ENCODE data around the gene SERPINB1. TPM values are rescaled to one million over a fixed set of nuclear protein-coding genes. Genes with fewer than 3 reads are reported as not detected.
A peak's percentile ranks its signal among the peaks of the same experiment; 100 is the strongest.

SERPINB1 gene
- total and polyA plus RNA-seq, 2 experiments from 2014 or later = 5.6 to 6.5 TPM

DNA sequence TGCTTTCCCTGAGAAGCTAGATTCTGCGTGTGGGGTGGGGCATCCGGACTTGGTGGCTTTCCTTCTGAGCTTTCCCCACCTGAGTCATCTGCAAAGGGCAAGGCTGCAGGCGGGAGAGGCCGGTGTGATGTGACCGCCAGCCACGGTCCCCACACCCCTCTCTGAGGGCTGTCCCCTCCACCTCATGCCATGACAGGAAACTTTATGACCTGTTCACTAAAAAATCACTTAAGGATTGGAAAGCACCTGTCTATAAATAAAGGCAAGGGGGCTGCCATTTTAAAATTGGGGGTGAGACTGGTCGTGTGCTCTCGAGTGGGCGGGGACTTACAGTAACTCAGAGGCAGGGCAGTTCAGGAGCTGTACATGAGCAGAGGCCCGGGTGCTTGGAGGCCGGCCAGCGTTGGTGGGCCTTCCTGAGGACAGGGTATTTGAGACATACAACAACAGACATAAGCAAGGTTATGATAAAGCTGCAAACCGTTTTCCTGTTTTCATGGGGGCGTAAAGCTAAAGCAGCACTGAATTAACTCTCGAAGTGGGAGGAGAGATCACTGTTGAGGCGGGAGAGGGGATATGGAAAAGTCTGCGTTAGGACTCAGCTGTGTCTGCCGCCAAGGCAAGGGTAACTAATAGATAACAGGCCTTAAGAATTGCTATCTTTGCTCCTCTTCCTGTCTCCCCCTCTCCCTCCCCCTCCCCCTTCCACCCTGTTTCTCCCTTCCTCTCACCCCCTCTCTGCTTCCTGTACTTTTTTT, 16.1 kb upstream of the SERPINB1 start:
- DNase-seq (ENCODE audit: low spot score) = no peak
- H3F3A ChIP-seq (replicated peaks; ENCODE audit: low read depth) = peaks cover 12% of the 10 kb centered on the region; the same call in 1 of the 2 replicates
- H3K27ac Mint-ChIP-seq = no peak overlapping the region
- H3K9me2 ChIP-seq (ENCODE audit: insufficient read depth) = no peaks in the 10 kb centered on the region
- peaks cover 7% of the 10 kb centered on the region; the same call in 2 of the 3 replicates for H3K36me3 Mint-ChIP-seq (ENCODE audit: low read depth)
- no peaks in the 10 kb centered on the region for H4K20me1 ChIP-seq (replicated peaks; ENCODE audit: insufficient read depth)
- peaks cover 13% of the 10 kb centered on the region for H3K27me3 Mint-ChIP-seq (ENCODE audit: insufficient read depth, low read depth, poor library complexity)
- H3K4me3 Mint-ChIP-seq = no peak overlapping the region
- peaks cover 44% of the 10 kb centered on the region for H3K4me1 Mint-ChIP-seq
- 0 out of 2 replicates have a peak overlapping the region, but pooled peaks have one; percentile 23 for H3K4me2 ChIP-seq
- no peak for ATAC-seq
- H3K27ac ChIP-seq (ENCODE audit: low read depth) = no peak overlapping the region
- no peak overlapping the region; the same call in 1 of the 2 replicates for H2AFZ ChIP-seq
- H3K4me3 ChIP-seq = no peak overlapping the region
- no peaks in the 10 kb centered on the region for H3K27me3 ChIP-seq (ENCODE audit: insufficient read depth)
- no peak for TF ChIP-seq CTCF (conservative IDR thresholded peaks at IDR 0.05; ENCODE audit: low read depth in 2 of 2)
- no peak for TF ChIP-seq ZNF114 (CRISPR knock-in tag; IDR thresholded peaks at IDR 0.05)
- H3K4me1 ChIP-seq (ENCODE audit: insufficient read depth) = peaks cover 29% of the 10 kb centered on the region
- H3K79me2 ChIP-seq (replicated peaks; ENCODE audit: insufficient read depth) = no peaks in the 10 kb centered on the region
- no peaks in the 10 kb centered on the region for H3K36me3 ChIP-seq (ENCODE audit: insufficient read depth)
- H3K9me3 Mint-ChIP-seq = no peaks in the 10 kb centered on the region

DNA sequence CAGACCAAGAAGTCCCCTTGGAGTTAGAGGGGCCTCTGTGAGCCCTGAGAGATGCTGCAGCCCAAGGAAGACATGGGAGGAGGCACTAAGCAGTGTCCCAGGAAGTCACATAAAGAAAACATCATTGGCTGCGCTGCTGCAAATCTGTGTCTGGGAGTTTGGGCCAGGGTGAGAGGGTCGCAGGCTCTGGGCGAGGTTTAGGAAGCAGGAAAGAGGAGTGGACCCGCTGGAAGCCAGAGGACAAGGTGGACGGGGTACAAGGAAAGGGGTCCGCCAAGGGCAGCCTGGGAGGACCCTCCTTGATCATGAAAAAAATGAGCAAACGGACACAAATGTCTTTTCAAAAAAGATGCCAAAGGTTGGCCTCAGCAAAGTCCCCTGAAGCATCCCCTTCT, 15.5 kb upstream of the SERPINB1 start:
- DNase-seq (ENCODE audit: low spot score) (no peak), ATAC-seq (no peak)
- H3K27me3 ChIP-seq (ENCODE audit: insufficient read depth) = no peaks in the 10 kb centered on the region
- peaks cover 45% of the 10 kb centered on the region for H3K4me1 Mint-ChIP-seq
- no peaks in the 10 kb centered on the region for H3K9me3 Mint-ChIP-seq
- H4K20me1 ChIP-seq (replicated peaks; ENCODE audit: insufficient read depth) = no peaks in the 10 kb centered on the region
- TF ChIP-seq POLR2AphosphoS5 (IDR thresholded peaks at IDR 0.05; ENCODE audit: low read depth) (no peak), CTCF (conservative IDR thresholded peaks at IDR 0.05; ENCODE audit: low read depth in 2 of 2) (no peak)
- TF ChIP-seq, protein P1, sequence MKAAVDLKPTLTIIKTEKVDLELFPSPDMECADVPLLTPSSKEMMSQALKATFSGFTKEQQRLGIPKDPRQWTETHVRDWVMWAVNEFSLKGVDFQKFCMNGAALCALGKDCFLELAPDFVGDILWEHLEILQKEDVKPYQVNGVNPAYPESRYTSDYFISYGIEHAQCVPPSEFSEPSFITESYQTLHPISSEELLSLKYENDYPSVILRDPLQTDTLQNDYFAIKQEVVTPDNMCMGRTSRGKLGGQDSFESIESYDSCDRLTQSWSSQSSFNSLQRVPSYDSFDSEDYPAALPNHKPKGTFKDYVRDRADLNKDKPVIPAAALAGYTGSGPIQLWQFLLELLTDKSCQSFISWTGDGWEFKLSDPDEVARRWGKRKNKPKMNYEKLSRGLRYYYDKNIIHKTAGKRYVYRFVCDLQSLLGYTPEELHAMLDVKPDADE (IDR thresholded peaks at IDR 0.05) = no peak
- H3F3A ChIP-seq (replicated peaks; ENCODE audit: low read depth) = peaks cover 18% of the 10 kb centered on the region; the same call in 1 of the 2 replicates
- no peak overlapping the region for H3K27ac ChIP-seq (ENCODE audit: low read depth)
- peak overlapping the region; percentile 49; the same call in 1 of the 2 replicates for H3K27ac Mint-ChIP-seq
- H3K9me2 ChIP-seq (ENCODE audit: insufficient read depth) = no peaks in the 10 kb centered on the region
- H3K36me3 ChIP-seq (ENCODE audit: insufficient read depth) = no peaks in the 10 kb centered on the region
- no peaks in the 10 kb centered on the region for H3K79me2 ChIP-seq (replicated peaks; ENCODE audit: insufficient read depth)
- no peak overlapping the region for H3K4me3 Mint-ChIP-seq
- no peak overlapping the region for H3K4me3 ChIP-seq
- peaks cover 7% of the 10 kb centered on the region; the same call in 2 of the 3 replicates for H3K36me3 Mint-ChIP-seq (ENCODE audit: low read depth)
- no peak overlapping the region; the same call in 1 of the 2 replicates for H2AFZ ChIP-seq
- peaks cover 29% of the 10 kb centered on the region for H3K4me1 ChIP-seq (ENCODE audit: insufficient read depth)
- H3K4me2 ChIP-seq = no peak overlapping the region
- H3K27me3 Mint-ChIP-seq (ENCODE audit: insufficient read depth, low read depth, poor library complexity) = peaks cover 13% of the 10 kb centered on the region

Measured in GM23338 (cell line).